Stimulated activated CD4-positive, alpha-beta T cell treated with anti-CD3 and anti-CD28 coated beads, Interleukin-2, amount 100 ng/mL, for 4 hours (primary cell): ENCODE data around the gene TMEM182.

Experiments used
- DNase-seq: peaks from one replicate; pipeline ENCODE4 v3.0.0-alpha.2; 2020; ENCODE audit warnings: low read depth

TMEM182 gene

DNA sequence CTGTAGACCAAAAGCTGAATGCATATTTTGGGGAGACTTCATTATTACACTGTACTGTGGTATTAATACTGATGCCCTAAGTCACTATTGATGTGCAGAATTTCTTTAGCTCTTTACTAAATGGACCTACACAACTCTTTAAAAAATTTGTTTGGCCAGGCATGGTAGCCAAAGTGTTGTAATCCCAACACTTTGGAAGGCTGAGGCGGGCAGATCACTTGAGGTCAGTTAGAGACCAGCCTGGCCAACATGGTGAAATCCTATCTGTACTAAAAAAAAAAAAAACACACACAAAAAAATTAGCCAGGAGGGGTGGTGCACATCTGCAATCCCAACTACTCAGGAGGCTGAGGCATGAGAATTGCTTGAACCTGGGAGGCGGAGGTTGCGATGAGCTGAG is 6.4 kb downstream of the TMEM182 start:
- DNase-seq = no peak

DNA sequence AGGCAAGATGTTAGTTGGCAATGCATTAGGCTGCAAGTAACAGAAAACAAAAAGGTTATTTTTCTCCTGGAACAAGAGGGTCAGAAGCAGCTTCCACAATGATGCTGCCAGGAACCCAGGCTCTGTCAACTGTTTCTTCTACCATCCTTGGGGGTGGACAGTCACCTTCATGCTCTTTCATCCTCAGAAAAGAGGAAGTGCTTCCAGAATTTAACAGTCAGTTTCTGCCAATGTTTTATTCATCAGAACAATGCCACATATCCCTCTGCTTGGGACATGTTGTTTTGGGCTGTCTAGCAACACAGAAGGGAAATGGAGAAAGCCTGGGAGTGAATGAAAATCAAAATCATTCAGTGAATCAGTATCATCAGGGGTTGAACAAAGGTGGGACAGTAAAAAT is 7.1 kb downstream of the TMEM182 start:
- DNase-seq = no peak

DNA sequence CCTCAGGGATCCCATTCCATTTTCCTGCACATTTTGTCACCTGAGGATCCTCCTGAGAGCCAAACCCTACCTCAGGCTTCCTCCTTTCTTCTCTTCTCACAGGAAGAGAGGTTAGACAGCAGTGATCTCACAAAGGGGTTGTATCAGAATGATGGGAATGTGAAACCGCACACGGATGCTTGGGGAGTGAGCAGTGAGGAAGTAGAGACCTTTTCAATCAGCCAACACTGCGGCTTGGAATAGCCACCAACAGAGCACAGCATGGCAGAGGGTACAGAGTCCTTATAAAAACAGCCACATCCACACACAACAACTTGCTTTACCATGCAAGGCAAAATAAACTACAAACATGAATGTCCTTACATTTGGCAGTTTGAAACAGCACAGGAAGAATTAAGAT is 8.7 kb downstream of the TMEM182 start:
- DNase-seq = no peak

DNA sequence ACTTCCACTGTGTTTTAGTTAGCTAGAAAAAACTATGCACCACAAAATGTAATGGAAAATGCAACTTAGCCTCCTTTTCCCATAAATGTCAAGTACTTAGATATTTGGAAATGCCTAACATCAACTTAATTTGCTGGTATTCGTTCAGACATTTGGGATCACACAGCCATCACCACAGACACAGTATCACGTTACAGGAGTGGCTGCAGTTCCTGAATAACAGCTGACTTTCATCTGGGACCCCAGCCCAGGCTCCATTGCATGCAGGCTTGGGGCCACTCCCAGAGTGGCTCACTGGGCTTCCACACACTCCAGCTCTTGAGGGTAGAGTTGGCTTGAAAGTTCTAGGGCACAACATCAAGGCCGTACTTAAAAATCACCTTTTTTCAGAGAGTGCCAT is 9.3 kb downstream of the TMEM182 start:
- no peak for DNase-seq

DNA sequence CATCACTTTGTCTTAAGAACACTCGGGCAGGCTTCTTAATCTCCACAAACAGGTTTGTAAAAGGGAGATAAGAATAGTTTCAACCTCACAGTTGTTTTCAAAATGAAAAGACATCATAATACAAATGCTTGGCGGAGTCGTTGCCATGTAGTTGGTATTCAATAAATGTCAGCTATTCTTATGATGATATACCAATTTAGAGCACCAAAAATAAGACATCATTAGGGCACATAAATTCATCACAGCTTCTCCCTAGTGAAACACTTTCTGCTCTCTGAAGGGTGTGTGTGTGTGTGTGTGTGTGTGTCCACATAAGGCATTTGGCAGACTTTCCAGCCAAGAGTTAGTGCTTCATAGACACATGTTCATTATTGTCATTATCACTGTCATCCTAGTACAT is 10.8 kb downstream of the TMEM182 start:
- no peak for DNase-seq

DNA sequence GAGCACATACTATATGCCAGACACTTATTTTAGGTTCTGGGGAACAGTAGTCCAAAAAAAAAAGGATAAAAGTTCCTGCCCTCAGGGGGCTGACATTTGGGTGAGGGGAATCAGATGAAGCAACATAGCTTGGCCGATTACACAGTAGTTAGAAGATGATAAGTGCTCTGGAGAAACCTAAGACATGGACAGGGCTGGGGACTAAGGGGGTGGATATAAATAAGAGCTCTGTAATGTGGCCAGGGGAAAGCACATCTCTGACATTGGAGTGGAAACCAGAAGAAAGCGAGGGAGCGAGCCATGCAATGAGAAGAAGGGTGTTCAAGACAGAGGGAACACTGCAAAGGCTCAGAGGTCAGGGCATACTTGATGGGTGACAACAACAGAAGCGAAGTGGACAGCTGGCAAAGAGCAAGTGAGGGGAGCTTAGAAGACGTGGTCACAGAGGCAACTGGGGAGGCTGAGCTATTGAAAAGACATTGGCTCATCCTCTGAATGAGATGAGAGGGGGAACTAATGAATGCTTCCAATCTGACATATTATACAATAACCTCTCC is 11.4 kb downstream of the TMEM182 start:
- DNase-seq = no peak

DNA sequence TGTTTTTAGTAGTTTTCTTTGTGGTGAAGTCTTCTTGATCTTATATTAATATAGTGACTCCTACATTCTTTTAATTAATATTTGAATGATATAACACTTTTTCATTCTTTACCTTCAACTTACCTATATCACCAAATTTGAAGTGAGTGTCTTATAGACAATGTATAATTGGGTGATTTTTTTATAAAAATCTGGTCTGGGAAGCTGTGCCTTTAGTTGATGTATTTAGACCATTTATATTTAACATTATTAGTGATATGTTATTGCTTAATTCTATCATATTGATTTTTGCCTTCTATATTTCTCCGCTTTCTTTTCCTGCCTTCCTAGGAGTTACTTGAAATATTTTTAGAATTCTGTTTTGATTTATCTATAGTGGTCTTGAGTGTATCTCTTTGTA is 16.4 kb downstream of the TMEM182 start:
- no peak for DNase-seq

DNA sequence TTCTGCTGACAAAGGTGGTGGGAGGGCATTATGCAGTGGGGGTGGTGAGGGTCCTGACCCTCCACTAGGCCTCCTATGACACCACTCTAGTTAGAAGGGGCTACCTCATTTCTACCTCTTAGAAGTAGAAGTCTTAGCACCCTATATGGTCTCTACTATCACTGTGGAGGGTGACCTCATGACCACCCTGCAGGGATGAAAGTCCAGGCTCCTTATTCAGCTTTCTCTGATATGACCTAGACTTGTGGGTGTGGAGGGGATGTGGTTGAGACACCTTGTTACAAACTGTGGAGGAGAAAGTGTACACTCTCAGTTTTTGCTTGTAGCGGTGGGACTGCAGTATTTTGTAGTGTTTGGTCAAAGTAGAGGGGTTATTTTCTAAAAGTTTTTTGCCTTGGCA is 18.6 kb downstream of the TMEM182 start:
- no peak for DNase-seq

DNA sequence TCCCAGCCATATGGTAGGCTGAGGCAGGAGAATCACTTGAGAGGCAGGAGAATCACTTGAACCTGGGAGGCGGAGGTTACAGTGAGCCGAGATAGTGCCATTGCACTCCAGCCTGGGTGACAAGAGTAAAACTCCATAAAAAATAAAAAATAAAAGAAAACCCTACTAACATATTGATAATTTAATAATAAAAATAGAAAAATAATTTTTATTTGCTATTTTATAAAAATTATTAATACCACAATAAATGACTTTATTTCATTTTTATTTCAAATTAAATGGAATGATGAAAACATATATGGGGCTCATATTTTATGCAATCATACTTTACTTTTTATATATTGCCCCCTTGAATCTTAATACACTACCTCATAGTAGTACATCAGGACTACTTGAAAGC is 20.4 kb downstream of the TMEM182 start:
- no peak for DNase-seq

DNA sequence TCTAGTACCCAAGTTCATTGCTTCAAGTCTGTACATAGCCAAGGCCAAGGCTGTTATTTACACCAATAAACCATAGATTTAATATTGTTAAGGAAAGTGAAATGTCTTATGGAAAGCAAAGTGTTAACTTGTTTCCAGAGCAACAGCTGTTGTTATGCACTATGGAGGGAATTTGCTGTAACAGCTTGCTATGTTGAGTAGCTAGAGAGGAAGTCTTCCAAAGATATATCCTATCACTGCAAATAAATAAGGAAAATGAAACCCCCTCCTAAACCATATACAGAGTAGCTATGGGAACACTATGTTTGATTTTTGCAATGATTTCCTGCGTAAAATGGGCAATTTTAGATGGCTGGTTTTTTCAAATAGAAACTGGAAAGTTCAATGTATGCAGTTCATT is 21.1 kb downstream of the TMEM182 start:
- no peak for DNase-seq

DNA sequence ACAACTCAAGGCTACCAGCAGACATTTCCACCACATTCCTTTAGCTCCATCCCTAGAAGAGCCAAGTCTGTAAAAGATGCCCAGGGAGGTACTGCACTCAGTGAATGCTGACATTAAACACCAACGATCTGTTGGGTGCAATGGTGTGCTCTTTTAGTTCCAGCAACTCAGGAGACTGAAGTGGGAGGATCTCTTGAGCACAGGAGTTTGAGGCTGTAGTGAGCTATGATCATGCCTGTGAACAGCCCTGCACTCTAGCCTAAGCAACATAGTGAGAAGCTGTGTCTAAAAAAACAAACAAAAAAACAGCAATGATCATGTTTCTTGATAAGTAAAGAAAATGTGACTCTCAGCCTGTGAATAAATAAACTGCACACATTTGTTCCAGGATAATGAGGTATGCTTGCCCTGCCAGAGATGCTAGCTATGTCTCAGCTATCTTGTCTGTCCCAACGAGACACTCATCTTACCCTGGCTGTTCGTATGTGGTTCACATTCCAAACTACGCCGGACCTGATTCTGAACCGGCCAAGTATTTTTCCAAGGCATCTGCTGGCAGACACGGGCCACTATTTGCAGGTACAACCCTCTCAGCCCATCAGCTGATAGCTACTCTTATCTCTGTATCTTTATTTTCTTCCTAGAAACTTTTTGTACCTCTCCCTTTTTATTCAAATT is 21.8 kb downstream of the TMEM182 start:
- no peak for DNase-seq

DNA sequence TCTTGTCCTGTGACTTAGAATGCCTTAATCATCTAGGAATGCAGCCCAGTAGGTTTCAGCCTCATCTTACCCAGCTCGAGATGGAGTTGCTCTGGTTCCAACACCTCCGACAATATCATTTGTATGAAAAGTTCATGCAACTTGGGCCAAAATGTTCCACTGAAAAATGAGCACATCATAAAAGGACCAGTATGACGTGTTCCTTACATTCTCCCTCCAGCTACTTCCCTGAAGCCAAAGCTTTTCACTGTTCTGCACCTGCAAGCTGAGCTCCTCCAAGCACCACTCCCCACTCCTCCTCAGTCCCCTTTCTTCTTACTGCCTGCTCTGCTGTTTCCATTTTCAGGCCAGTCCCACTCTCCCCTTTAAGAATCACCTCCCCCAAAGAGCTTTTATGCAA is 23.1 kb downstream of the TMEM182 start:
- DNase-seq = no peak

DNA sequence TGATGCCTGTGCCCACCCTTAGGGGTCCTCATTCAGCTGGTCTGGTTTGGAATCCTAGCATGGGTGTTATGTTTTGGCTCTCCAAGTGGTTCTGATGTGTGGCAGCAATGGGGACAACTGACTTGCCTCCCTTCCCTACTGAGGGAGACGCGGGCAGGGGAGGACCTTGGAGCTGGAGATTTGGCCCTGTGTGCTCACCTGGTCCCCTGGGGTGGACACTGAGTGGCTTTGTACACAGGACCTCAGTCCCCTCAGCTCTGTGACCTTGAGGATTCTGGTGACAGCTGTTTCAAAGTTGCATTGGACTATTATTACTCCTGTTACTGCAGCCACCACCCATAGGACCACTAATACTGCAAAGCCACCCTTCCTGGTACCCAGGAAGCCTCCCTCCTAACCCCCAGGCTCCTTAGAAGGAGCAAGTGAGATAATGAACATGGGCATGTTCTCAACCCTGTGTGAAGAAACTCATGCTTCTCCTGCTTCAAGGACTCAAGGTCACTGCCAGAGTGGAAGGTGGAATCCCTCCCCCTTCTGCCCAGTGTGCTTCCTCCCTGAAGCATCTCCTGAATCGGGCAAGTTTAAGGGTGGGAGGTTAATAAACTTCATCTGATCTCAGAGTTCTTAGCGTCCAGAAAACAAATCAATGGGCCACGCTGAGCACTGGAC is 26.5 kb downstream of the TMEM182 start:
- DNase-seq = no peak

DNA sequence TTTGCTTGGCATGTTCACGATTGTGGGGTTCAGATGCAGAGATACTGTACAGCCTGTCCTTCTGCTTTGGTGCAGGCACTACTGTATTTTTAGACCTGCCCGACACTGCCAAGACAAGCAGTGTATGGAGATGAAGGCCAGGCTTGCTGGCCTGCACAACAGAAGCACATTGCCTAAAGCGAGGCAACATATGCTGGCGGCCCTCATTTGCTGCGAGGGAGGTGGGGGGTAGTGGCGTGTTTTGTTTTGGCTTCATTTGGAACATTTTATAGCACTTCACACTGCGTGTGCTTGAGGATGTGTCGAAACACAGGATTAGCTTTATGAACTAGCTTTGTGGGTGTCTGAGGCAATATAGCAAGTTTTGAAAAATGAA is 27.0 kb downstream of the TMEM182 start:
- DNase-seq = no peak

DNA sequence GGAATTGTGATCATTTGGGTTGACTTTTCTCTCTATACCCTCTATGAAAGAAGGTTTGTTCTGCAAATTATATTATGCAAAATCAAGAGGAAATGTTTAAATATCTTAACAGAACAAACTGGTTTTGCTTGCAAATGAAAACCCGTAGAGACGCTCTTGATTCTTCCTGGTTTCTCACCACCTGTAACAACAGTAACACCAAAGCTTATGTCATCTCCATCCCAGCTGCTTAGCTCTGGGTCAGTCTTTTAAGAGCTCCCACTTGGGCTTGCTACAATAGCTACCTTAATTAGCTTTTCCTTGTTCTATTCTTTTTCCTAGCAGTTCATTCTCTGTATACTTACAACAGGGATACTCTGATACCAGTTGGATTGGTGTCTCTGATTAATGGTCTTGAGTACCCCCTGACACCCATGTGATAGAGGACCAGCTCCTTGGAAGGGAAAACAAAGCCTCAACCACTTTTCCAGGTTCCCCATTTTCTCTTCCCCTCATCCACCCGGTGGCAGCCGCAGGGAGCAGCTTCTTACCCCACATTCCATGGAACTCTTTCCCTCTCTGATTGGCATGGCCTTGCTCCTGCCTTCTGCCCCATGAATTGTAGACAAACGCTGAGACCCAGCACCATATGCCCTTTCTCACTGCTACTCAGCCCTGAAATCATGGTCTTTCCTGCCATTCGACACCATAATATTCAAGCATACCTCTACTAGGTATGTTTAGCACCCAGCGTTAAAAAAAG is 27.7 kb downstream of the TMEM182 start:
- DNase-seq = no peak

DNA sequence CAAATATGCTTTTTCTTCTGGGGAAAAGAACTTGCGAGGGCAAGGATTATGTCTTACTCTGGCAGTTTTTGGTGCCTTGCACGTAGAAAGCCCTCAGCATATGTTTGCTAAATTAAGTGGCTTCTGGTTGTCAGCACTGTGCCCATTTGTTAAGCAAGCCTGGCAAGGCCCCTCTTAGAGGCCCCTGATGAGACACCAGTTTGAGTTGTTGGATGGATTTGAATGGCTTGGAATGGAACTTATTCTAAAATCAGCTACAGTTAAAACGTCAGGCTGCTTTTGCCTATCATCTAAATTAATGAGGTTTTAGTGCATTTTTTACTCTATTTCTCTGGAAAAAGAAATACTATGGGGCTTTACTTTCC is 28.2 kb downstream of the TMEM182 start:
- DNase-seq = no peak

DNA sequence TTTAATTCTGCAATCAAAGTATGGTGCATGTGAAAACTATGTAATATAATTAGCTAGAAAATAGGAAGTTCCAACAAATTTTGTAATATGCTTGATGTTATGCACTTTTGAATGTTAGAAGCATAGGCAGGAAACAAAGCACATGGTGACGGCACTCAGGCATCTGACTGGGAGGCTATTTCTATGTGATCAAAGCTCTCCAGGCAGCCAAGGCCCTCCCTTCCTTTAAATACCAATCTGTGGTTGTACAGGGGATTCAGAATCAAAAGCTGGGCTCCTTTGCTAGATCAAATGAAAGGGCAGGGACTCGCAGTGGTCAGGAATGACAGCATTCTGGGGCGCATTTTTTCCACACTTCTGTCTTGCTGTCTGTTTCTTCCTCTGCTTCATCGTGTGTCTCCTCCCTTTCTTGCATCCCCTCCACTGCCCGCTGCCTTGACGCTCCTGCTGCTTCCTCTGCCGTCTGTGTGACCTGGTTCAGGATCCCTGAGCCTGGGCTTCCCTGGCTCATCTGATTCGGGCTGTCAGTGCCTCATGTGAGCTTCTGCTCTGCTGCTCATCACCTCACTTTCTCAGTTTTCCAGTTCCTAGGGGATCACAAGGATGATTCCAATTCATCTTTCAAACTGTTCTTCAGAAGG is 30.9 kb downstream of the TMEM182 start:
- DNase-seq = no peak

DNA sequence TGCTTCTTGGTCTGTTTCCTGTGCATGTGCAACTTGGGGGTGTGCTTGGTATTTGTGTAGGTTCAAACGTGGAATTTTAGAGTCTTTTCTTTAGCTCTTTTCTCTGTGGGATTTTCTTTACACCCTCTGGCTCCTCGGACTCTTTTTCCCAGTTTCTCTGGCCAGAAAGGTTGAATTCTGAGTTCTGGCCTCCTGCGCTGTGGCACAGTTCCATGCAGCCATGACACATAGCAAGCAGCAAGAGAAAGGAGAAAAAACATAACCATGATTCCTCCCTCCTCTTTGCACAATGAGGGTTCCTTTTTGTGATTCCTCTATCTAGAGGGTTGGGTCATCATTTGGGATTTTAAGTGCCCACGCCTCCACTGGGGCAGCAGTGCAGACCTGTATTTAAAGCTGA is 33.8 kb downstream of the TMEM182 start:
- no peak for DNase-seq

DNA sequence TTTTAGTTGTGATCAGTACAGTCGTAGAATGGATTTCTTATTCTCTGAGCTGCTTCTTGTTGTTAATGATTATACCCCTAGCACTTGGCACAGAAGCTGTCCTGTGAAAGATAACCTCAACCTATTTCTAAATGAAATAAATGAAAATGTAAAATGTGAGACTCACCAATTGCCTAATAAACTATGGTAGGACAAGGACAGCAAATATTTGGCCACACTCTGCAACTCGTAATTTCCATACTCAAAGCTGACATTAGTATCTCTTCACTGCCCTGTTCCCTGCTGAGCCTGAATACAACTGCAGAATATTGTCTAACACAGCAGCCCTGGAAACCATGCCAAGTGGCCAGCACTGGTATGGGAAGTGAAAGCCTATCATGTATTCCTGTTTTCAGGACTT is 34.5 kb downstream of the TMEM182 start:
- DNase-seq = no peak

DNA sequence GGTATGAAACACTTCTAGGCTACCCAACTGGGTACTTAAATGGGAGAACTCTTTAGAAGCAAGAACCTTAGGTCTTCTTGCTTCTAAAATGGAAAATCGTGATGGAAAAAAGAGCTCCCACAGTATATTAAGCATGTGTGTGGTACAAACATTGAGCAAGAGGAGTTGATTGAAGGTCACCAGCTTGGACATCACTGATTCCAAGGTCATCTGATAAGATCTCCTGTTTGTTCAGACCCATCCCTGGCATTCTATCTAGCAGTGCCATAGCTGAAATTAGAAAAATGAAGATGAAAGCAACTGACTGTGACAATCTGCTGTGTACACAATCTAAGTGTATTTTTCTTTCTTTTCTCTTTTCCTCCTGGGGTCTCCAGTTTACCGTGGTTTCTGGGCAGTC is 35.7 kb downstream of the TMEM182 start:
- no peak for DNase-seq

DNA sequence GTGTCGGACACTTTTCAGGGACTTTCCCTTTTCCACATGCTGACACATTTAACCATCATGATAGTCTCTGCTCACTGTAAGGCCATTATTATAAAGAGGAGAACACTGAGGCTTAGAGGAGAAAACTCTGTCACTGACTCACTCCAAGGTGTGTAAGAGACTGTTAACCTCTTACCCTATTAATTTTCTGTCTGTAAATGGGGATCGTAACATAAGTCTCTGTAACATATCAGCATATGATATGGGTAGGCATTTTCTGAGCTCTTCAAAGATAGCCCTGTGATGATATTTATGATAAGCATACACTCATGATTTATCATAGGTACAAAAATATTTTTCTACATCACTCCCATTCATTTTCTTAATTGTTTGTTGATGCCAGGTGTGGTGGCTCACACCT is 36.4 kb downstream of the TMEM182 start:
- DNase-seq = no peak

DNA sequence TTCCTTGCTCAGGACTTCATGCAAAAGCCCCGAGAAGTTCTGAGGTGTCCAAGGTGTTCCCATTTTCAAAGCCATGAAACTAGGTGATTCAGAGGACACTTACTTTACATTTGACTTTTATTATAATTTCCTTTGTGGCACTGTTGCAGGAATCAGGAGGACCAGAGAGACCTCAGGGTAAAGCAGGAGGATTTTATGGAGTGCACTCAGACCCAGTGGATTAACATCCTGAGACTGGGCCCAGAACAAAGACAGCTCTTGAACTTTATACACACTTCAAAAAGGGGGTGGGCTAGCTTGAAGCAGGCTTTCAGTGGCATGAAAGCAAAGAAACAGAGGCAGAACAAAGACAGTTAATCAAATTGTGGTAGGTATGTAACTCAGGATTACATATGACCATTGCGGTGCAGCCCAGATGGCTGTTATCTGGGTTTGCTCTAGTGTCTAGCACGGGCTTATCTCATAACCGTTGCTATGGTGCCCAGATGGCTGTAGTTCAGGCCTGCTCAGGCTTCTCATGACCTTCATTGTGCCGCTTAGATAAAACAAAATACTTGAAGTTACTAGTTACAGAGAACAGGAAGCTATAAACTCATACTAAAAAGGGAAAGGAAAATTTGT is 39.4 kb downstream of the TMEM182 start:
- DNase-seq = no peak
